ENCODE data around the gene XCR1. TPM values are rescaled to one million over a fixed set of nuclear protein-coding genes. Genes with fewer than 3 reads are reported as not detected.

Gene XCR1
- total RNA-seq, 1 donor from 2014 or later: not detected

DNA sequence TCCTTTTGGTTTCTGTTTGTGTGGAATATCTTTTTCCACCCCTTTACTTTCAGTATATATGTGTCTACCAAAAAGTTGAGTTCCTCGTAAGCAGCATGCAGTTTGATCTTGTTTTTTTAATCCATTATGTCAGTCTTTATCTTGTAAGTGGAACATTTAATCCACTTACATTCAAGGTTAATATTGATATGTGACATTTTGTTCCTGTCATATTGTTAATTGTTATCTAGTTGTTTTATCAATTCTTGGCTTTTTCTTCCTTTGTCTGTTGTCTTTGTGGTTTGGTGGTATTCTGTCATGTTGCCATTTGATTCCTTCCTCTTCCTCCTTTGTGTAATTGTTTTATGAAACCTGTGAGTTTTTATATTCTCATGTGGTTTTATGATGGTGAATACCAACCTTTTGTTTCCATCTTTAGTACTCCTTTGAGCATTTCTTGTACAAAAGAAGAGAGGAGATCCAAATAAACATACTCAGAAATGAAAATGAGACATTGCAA lies 43.4 kb upstream of the XCR1 start:
- DNase-seq (ENCODE audit: extremely low spot score, unreplicated experiment): no peak
- no peak for TF ChIP-seq CTCF (IDR thresholded peaks at IDR 0.05)
- Mint-ChIP-seq H3K36me3 (ENCODE audit: unreplicated experiment) (no peaks in the 10 kb centered on the region), H3K4me1 (ENCODE audit: unreplicated experiment) (peaks cover 2% of the 10 kb centered on the region), H3K27ac (ENCODE audit: unreplicated experiment) (no peak overlapping the region), H3K4me3 (ENCODE audit: unreplicated experiment) (no peak overlapping the region), H3K9me3 (ENCODE audit: unreplicated experiment) (peaks cover 10% of the 10 kb centered on the region), H3K27me3 (ENCODE audit: unreplicated experiment) (peaks cover 72% of the 10 kb centered on the region)

DNA sequence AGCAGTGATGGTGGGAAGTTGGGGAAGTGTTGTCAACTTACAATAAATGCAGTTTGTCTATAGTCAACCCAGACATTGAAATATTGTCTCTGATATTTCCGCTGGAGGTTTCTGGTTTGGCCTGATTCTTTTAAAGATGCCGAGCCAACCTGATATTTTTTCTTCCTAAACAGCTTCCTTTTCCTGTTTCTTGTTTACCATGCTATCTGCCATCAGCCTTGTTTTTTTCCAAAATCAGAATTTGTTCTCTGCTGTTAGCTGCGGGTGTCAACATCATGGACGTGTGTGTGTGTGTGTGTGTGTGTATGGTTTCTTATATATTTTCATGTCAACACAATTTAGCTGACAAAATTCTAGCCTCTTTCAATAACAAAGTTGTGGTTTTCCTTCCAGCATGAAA lies 41.2 kb upstream of the XCR1 start:
- no peak overlapping the region for H3K27ac Mint-ChIP-seq (ENCODE audit: unreplicated experiment)
- DNase-seq (ENCODE audit: extremely low spot score, unreplicated experiment): no peak
- no peaks in the 10 kb centered on the region for H3K36me3 Mint-ChIP-seq (ENCODE audit: unreplicated experiment)
- H3K27me3 Mint-ChIP-seq (ENCODE audit: unreplicated experiment): peaks cover 73% of the 10 kb centered on the region
- peaks cover 10% of the 10 kb centered on the region for H3K9me3 Mint-ChIP-seq (ENCODE audit: unreplicated experiment)
- no peak overlapping the region for H3K4me3 Mint-ChIP-seq (ENCODE audit: unreplicated experiment)
- no peak for TF ChIP-seq CTCF (IDR thresholded peaks at IDR 0.05)
- peaks cover 2% of the 10 kb centered on the region for H3K4me1 Mint-ChIP-seq (ENCODE audit: unreplicated experiment)

GRCh38 chr3:46067401-46067800 lies 40.1 kb upstream of the XCR1 start:
- Mint-ChIP-seq H3K27ac (ENCODE audit: unreplicated experiment) (no peak overlapping the region), H3K4me1 (ENCODE audit: unreplicated experiment) (peaks cover 2% of the 10 kb centered on the region), H3K36me3 (ENCODE audit: unreplicated experiment) (no peaks in the 10 kb centered on the region), H3K4me3 (ENCODE audit: unreplicated experiment) (no peak overlapping the region), H3K27me3 (ENCODE audit: unreplicated experiment) (peaks cover 72% of the 10 kb centered on the region), H3K9me3 (ENCODE audit: unreplicated experiment) (peaks cover 2% of the 10 kb centered on the region)
- no peak for TF ChIP-seq CTCF (IDR thresholded peaks at IDR 0.05)
- DNase-seq (ENCODE audit: extremely low spot score, unreplicated experiment): no peak

DNA sequence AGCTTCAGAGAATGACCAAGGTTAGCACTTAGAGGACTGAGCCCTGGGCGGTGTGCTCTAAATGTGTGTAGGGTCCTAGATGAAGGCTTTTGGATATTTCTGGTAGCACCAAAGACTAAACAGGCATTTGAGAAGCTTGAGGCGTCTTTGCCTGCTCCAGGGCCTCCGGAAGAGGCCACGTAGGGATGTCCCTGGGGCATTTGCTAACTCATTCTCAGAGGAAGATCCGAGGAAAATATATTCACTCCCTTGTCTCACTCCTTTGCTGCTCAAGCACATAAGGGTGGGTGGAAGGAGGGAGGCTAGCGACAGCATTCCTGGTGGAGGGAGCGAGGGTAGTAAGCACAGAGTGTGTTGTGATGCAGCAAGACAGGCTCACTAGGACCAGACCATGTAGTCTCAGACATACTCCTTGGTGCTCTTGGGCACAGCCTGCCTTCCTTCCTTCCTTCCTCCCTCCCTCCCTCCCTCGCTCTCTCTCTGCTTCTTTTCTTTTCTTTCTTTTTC lies 38.5 kb upstream of the XCR1 start:
- H3K27ac Mint-ChIP-seq (ENCODE audit: unreplicated experiment): no peak overlapping the region
- H3K4me1 Mint-ChIP-seq (ENCODE audit: unreplicated experiment): peaks cover 2% of the 10 kb centered on the region
- no peak for TF ChIP-seq CTCF (IDR thresholded peaks at IDR 0.05)
- no peak overlapping the region for H3K4me3 Mint-ChIP-seq (ENCODE audit: unreplicated experiment)
- no peaks in the 10 kb centered on the region for H3K36me3 Mint-ChIP-seq (ENCODE audit: unreplicated experiment)
- no peak for DNase-seq (ENCODE audit: extremely low spot score, unreplicated experiment)
- H3K27me3 Mint-ChIP-seq (ENCODE audit: unreplicated experiment): peaks cover 61% of the 10 kb centered on the region
- no peaks in the 10 kb centered on the region for H3K9me3 Mint-ChIP-seq (ENCODE audit: unreplicated experiment)

DNA sequence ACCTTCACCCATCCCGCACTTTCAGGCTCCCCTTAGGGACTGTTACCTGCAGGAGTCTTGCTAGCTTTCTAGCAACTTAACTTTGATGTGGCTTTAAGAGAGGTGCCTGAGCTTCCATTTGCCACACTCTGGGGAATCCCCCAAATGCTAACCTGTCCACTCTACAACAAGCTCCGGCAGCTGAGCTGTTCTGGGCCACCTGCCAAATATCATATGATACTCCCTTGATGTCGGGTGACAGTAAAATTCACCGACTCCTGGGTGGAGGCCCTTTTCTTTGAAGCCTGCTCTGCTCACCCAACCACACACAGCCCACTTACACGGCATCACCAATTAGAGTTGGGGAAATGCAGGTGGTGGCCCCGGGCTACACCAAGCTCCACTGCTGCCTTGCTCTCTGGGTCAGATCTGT lies 38.0 kb upstream of the XCR1 start:
- H3K27ac Mint-ChIP-seq (ENCODE audit: unreplicated experiment): no peak overlapping the region
- H3K4me1 Mint-ChIP-seq (ENCODE audit: unreplicated experiment): peaks cover 2% of the 10 kb centered on the region
- no peaks in the 10 kb centered on the region for H3K36me3 Mint-ChIP-seq (ENCODE audit: unreplicated experiment)
- TF ChIP-seq CTCF (IDR thresholded peaks at IDR 0.05): no peak
- no peak for DNase-seq (ENCODE audit: extremely low spot score, unreplicated experiment)
- H3K4me3 Mint-ChIP-seq (ENCODE audit: unreplicated experiment): no peak overlapping the region
- peaks cover 56% of the 10 kb centered on the region for H3K27me3 Mint-ChIP-seq (ENCODE audit: unreplicated experiment)
- H3K9me3 Mint-ChIP-seq (ENCODE audit: unreplicated experiment): no peaks in the 10 kb centered on the region

Measured in osteocyte (in vitro differentiated cells).